Measurements from ENCODE around the gene UAP1L1.

DNA sequence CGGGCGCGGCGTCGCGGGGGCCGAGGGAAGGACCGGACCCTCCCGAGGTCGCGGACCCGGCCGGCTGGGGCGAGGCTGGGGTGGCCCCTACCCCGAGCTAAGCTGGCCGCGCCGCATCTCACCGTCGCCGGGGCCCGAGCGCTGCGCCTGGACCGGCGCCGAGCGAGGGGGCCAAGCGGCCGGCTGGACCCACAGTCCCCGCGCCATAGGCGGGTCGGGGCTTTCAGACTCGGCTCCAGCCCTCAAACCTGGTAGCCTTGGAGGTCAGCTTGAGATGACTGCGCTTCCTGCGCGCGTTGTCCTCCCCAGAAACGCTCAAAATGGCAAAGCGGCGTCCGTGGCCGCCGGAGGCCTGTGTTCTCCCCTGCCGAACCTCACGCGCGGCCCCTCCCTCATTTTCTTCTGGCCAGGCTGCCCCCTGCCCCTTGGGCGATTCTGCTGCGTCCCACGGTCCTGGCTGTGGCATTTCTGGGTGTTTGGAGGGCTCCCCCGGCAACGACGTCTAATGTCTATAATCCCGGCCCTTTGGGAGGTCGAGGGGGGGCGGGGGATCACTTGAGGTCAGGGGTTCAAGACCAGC is 52.9 kb downstream of the UAP1L1 start:
- TF ChIP-seq, protein P1, sequence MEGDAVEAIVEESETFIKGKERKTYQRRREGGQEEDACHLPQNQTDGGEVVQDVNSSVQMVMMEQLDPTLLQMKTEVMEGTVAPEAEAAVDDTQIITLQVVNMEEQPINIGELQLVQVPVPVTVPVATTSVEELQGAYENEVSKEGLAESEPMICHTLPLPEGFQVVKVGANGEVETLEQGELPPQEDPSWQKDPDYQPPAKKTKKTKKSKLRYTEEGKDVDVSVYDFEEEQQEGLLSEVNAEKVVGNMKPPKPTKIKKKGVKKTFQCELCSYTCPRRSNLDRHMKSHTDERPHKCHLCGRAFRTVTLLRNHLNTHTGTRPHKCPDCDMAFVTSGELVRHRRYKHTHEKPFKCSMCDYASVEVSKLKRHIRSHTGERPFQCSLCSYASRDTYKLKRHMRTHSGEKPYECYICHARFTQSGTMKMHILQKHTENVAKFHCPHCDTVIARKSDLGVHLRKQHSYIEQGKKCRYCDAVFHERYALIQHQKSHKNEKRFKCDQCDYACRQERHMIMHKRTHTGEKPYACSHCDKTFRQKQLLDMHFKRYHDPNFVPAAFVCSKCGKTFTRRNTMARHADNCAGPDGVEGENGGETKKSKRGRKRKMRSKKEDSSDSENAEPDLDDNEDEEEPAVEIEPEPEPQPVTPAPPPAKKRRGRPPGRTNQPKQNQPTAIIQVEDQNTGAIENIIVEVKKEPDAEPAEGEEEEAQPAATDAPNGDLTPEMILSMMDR (IDR thresholded peaks at IDR 0.05) = no peak
- TF ChIP-seq POLR2A (IDR thresholded peaks at IDR 0.05) (no peak), POLR2AphosphoS5 (IDR thresholded peaks at IDR 0.05) (no peak)
